ENCODE measurements around the gene TAOK2.
"Not testable (repeated sequence)": the region's sequence is repeated elsewhere in the genome, so short reads cannot be mapped to it uniquely, and the experiment has no call there.

TAOK2 gene

GRCh38 chr16:29973384-29974246 is at the start of gene TAOK2:
TAOK2 (plus strand) TSS chr16:29973868; CDS start chr16:29977773, 3,905 bp downstream.
- H3K36me3 ChIP-seq (ENCODE audit: insufficient read depth, low read length) = peaks cover 2% of the 10 kb centered on the region; the same call in 1 of the 2 replicates

GRCh38 chr16:29925105-29925756 is 48.4 kb upstream of the TAOK2 start:
- Histone ChIP-seq H3K4me1 (ENCODE audit: insufficient read depth, low read length) (peaks cover 5% of the 10 kb centered on the region; the same call in 1 of the 2 replicates), H3K9ac (ENCODE audit: low read depth, low read length) (peak overlapping the region; percentile 74), H3K9me3 (ENCODE audit: control insufficient read depth, insufficient read depth, low read length) (no peaks in the 10 kb centered on the region), H3K36me3 (ENCODE audit: insufficient read depth, low read length) (peaks cover 5% of the 10 kb centered on the region; the same call in 1 of the 2 replicates)

More at GRCh38 chr16:29973384-29974246, at the start of gene TAOK2:
- peaks cover 12% of the 10 kb centered on the region for H3K9me3 ChIP-seq (ENCODE audit: control insufficient read depth, insufficient read depth, low read length)
- H3K9ac ChIP-seq (ENCODE audit: low read depth, low read length) = peak within 1 kb of the TSS; percentile 88
- H3K4me1 ChIP-seq (ENCODE audit: insufficient read depth, low read length) = peaks cover 15% of the 10 kb centered on the region

- peaks cover 5% of the 10 kb centered on the region; the same call in 1 of the 2 replicates for H3K4me1 ChIP-seq (ENCODE audit: insufficient read depth, low read length)
- H3K9me3 ChIP-seq (ENCODE audit: control insufficient read depth, insufficient read depth, low read length) = no peaks in the 10 kb centered on the region
- peaks cover under 1% of the 10 kb centered on the region; the same call in 1 of the 2 replicates for H3K36me3 ChIP-seq (ENCODE audit: insufficient read depth, low read length)
- peak within 1 kb of the TSS; percentile 74 for H3K9ac ChIP-seq (ENCODE audit: low read depth, low read length)
These were observed 47.6 kb upstream of the TAOK2 start, which contains the start of gene KCTD13 for GRCh38 chr16:29925781-29926710. KCTD13 (minus strand) TSS chr16:29926226; CDS start chr16:29926033, 193 bp downstream.

DNA sequence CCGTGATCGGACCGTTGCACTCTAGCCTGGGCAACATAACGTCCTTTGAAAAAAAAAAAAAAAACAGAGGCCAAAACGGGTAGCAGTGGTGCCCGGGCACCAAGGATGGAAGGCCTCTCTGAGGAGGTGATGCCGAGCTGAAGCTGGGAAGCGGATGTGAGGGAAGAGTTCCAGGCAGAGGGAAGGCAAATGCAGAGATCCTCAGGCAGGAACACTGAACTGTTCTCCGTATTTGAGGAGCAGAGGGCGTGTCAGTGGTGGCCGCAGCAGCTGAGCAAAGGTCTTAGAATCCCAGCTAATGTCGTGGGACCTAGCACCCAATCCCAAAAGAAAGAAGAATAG is 47.0 kb upstream of the TAOK2 start:
- no peaks in the 10 kb centered on the region for H3K9me3 ChIP-seq (ENCODE audit: control insufficient read depth, insufficient read depth, low read length)
- H3K36me3 ChIP-seq (ENCODE audit: insufficient read depth, low read length) = no peaks in the 10 kb centered on the region
- peaks cover 5% of the 10 kb centered on the region; the same call in 1 of the 2 replicates for H3K4me1 ChIP-seq (ENCODE audit: insufficient read depth, low read length)
- peak overlapping the region; percentile 74 for H3K9ac ChIP-seq (ENCODE audit: low read depth, low read length)

- Histone ChIP-seq H3K9me3 (ENCODE audit: control insufficient read depth, insufficient read depth, low read length) (no peaks in the 10 kb centered on the region), H3K4me1 (ENCODE audit: insufficient read depth, low read length) (peaks cover 5% of the 10 kb centered on the region; the same call in 1 of the 2 replicates), H3K9ac (ENCODE audit: low read depth, low read length) (peak overlapping the region; percentile 74; the same call in 1 of the 2 replicates), H3K36me3 (ENCODE audit: insufficient read depth, low read length) (no peaks in the 10 kb centered on the region)
These were observed 46.4 kb upstream of the TAOK2 start for GRCh38 chr16:29927070-29927905.

DNA sequence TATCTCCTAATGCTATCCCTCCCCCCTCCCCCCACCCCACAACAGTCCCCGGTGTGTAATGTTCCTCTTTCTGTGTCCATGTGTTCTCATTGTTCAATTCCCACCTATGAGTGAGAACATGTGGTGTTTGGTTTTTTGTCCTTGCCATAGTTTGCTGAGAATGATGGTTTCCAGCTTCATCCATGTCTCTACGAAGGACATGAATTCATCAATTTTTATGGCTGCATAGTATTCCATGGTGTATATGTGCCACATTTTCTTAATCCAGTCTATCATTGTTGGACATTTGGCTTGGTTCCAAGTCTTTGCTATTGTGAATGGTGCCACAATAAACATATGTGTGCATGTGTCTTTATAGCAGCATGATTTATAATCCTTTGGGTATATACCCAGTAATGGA is 41.9 kb upstream of the TAOK2 start:
- H3K36me3 ChIP-seq (ENCODE audit: insufficient read depth, low read length); H3K9me3 ChIP-seq (ENCODE audit: control insufficient read depth, insufficient read depth, low read length); H3K9ac ChIP-seq (ENCODE audit: low read depth, low read length); H3K4me1 ChIP-seq (ENCODE audit: insufficient read depth, low read length): not testable (repeated sequence)

- Histone ChIP-seq H3K4me1 (ENCODE audit: insufficient read depth, low read length) (no peaks in the 10 kb centered on the region), H3K9ac (ENCODE audit: low read depth, low read length) (no peak overlapping the region), H3K36me3 (ENCODE audit: insufficient read depth, low read length) (no peaks in the 10 kb centered on the region), H3K9me3 (ENCODE audit: control insufficient read depth, insufficient read depth, low read length) (no peaks in the 10 kb centered on the region)
These were observed 33.0 kb upstream of the TAOK2 start for GRCh38 chr16:29940656-29941055.

DNA sequence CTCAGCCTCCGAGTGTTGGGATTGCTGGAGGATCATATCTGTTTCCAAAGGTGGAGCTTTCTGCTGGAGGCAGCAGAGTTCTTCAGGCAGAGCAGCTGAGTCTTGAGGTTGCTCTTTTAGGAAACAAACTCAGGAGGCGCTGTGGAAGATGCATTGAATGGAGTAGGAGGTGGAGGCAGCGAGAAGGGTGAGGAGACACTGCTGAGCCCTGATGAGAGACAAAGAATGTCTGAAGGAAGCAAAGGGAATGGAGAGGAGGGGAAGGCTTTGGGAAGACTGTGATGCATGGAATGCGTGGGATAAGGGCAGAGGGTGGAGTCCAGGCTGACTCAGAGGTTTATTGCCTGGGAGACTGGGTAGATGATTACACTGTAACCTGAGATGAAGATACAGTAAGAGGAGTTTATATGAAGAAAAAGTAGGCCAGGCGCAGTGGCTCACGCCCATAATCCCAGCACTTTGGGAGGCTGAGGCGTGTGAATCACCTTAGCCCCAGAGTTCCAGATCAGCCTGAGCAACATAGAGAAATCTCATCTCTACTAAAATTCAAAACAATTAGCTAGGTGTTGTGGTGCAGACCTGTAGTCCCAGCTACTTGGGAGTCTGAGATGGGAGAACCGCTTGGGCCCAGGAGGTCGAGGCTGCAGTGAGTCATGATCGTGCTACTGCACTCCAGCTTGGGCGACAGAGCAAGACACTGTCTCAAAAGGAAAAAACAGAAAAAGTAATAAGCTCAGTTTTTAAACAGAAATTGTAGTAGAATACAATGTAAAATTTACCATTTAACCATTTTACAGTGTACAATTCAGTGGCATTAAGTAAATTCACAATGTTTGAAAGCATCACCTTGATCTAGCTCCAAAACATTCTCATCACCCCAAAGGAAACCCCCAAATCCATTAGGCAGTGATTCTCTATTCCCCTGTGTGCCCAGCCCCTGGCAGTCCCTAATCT is 29.5 kb upstream of the TAOK2 start:
- Histone ChIP-seq H3K9me3 (ENCODE audit: control insufficient read depth, insufficient read depth, low read length) (no peaks in the 10 kb centered on the region), H3K4me1 (ENCODE audit: insufficient read depth, low read length) (no peaks in the 10 kb centered on the region), H3K9ac (ENCODE audit: low read depth, low read length) (no peak overlapping the region), H3K36me3 (ENCODE audit: insufficient read depth, low read length) (no peaks in the 10 kb centered on the region)

- H3K36me3 ChIP-seq (ENCODE audit: insufficient read depth, low read length) = no peaks in the 10 kb centered on the region
- peaks cover 6% of the 10 kb centered on the region for H3K4me1 ChIP-seq (ENCODE audit: insufficient read depth, low read length)
- H3K9ac ChIP-seq (ENCODE audit: low read depth, low read length) = no peak overlapping the region
- H3K9me3 ChIP-seq (ENCODE audit: control insufficient read depth, insufficient read depth, low read length) = no peaks in the 10 kb centered on the region
These were observed 25.8 kb upstream of the TAOK2 start for GRCh38 chr16:29947897-29948296.

GRCh38 chr16:29950806-29951461 is 22.7 kb upstream of the TAOK2 start:
- no peaks in the 10 kb centered on the region for H3K36me3 ChIP-seq (ENCODE audit: insufficient read depth, low read length)
- H3K9ac ChIP-seq (ENCODE audit: low read depth, low read length) = no peak overlapping the region
- H3K9me3 ChIP-seq (ENCODE audit: control insufficient read depth, insufficient read depth, low read length) = no peaks in the 10 kb centered on the region
- peaks cover 6% of the 10 kb centered on the region for H3K4me1 ChIP-seq (ENCODE audit: insufficient read depth, low read length)

- Histone ChIP-seq H3K9ac (ENCODE audit: low read depth, low read length) (no peak overlapping the region), H3K4me1 (ENCODE audit: insufficient read depth, low read length) (peaks cover 6% of the 10 kb centered on the region), H3K36me3 (ENCODE audit: insufficient read depth, low read length) (no peaks in the 10 kb centered on the region), H3K9me3 (ENCODE audit: control insufficient read depth, insufficient read depth, low read length) (no peaks in the 10 kb centered on the region)
These were observed 21.9 kb upstream of the TAOK2 start for GRCh38 chr16:29951625-29952365.

DNA sequence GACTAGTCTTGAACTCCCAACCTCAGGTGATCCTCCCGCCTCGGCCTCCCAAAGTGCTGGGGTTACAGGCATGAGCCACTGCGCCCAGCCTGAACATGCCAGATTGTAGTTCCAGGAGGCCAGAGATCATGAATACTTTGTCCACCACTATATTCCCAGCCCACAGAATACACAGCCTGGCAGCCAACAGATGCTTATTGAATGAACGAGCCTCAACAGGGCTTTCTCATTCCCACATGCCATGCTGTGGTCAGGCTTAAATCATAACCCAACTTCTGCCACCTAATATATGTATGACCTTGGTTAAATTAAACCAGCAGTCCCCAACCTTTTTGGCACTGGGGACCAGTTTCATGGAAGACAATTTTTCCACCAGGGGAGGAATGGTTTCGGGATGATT is 14.9 kb upstream of the TAOK2 start:
- H3K4me1 ChIP-seq (ENCODE audit: insufficient read depth, low read length) = 0 out of 2 replicates have a peak, but pooled peaks cover 3% of the 10 kb centered on the region
- H3K9me3 ChIP-seq (ENCODE audit: control insufficient read depth, insufficient read depth, low read length) = no peaks in the 10 kb centered on the region
- no peak overlapping the region for H3K9ac ChIP-seq (ENCODE audit: low read depth, low read length)
- H3K36me3 ChIP-seq (ENCODE audit: insufficient read depth, low read length) = no peaks in the 10 kb centered on the region
